Measurements from ENCODE around the gene PIK3C2B. TPM values are rescaled to one million over a fixed set of nuclear protein-coding genes. Genes with fewer than 3 reads are reported as not detected.
"Not testable (repeated sequence)": the region's sequence is repeated elsewhere in the genome, so short reads cannot be mapped to it uniquely, and the experiment has no call there.

Gene PIK3C2B
- total RNA-seq, 1 donor from 2014 or later, result 47.3 TPM

- H3K4me3 ChIP-seq, result peak overlapping the region; percentile 62
- H3K4me1 ChIP-seq, result peaks cover 38% of the 10 kb centered on the region
- intact Hi-C loops (cut with DNase I), result loop anchor here (5.0 kb wide), 1 partner anchor 44 kb away; no protein-coding TSS in a partner anchor
- H3K27me3 ChIP-seq, result no peaks in the 10 kb centered on the region
- peak overlapping the region; percentile 87 for H3K27ac ChIP-seq
- ATAC-seq, result no peak
- TF ChIP-seq CTCF (IDR thresholded peaks at IDR 0.05), result no peak
- DNase-seq, result no peak
- H3K36me3 ChIP-seq, result no peaks in the 10 kb centered on the region
- H3K9me3 ChIP-seq, result no peaks in the 10 kb centered on the region
These were observed 3.0 kb downstream of the PIK3C2B start for GRCh38 chr1:204491655-204492054.

GRCh38 chr1:204487256-204487615, 7.4 kb downstream of the PIK3C2B start:
- ATAC-seq (no peak), DNase-seq (no peak)
- Histone ChIP-seq H3K9me3 (no peaks in the 10 kb centered on the region), H3K4me3 (no peak overlapping the region), H3K4me1 (peaks cover 30% of the 10 kb centered on the region), H3K36me3 (no peaks in the 10 kb centered on the region), H3K27me3 (no peaks in the 10 kb centered on the region), H3K27ac (no peak overlapping the region)
- intact Hi-C loops (cut with DNase I), result no loop called here
- no peak for TF ChIP-seq CTCF (IDR thresholded peaks at IDR 0.05)

GRCh38 chr1:204486513-204487255, 7.9 kb downstream of the PIK3C2B start:
- H3K9me3 ChIP-seq; intact Hi-C loops (cut with DNase I); H3K27me3 ChIP-seq; DNase-seq; H3K36me3 ChIP-seq; H3K27ac ChIP-seq; H3K4me3 ChIP-seq: not testable (repeated sequence)
- peaks cover 30% of the 10 kb centered on the region for H3K4me1 ChIP-seq
- peak; percentile 27 for ATAC-seq

- intact Hi-C loops (cut with DNase I), result no loop called here
- Histone ChIP-seq H3K9me3 (no peaks in the 10 kb centered on the region), H3K27ac (no peak overlapping the region), H3K4me1 (peaks cover 45% of the 10 kb centered on the region), H3K4me3 (no peak overlapping the region), H3K27me3 (no peaks in the 10 kb centered on the region), H3K36me3 (no peaks in the 10 kb centered on the region)
- no peak for TF ChIP-seq CTCF (IDR thresholded peaks at IDR 0.05)
- ATAC-seq, result no peak
- DNase-seq, result no peak
These were observed 10.8 kb downstream of the PIK3C2B start for GRCh38 chr1:204483791-204484190.

GRCh38 chr1:204480515-204480914, 14.1 kb downstream of the PIK3C2B start:
- no peaks in the 10 kb centered on the region for H3K9me3 ChIP-seq
- TF ChIP-seq CTCF (IDR thresholded peaks at IDR 0.05), result no peak
- no peak for ATAC-seq
- DNase-seq, result no peak
- H3K27ac ChIP-seq, result no peak overlapping the region
- no peak overlapping the region for H3K4me3 ChIP-seq
- intact Hi-C loops (cut with DNase I), result no loop called here
- no peaks in the 10 kb centered on the region for H3K36me3 ChIP-seq
- no peaks in the 10 kb centered on the region for H3K27me3 ChIP-seq
- H3K4me1 ChIP-seq, result peaks cover 72% of the 10 kb centered on the region

- ATAC-seq, result peak; percentile 47
- peaks cover 73% of the 10 kb centered on the region for H3K4me1 ChIP-seq
- H3K27me3 ChIP-seq, result no peaks in the 10 kb centered on the region
- no peak overlapping the region for H3K27ac ChIP-seq
- no peaks in the 10 kb centered on the region for H3K36me3 ChIP-seq
- intact Hi-C loops (cut with DNase I), result no loop called here
- H3K9me3 ChIP-seq, result no peaks in the 10 kb centered on the region
- no peak for TF ChIP-seq CTCF (IDR thresholded peaks at IDR 0.05)
- no peak overlapping the region for H3K4me3 ChIP-seq
- DNase-seq, result no peak
These were observed 15.0 kb downstream of the PIK3C2B start for GRCh38 chr1:204479387-204480136.

Data from upper lobe of right lung (tissue), 1 donor.